GM12891 (cell line): ENCODE data around the gene SCARB1.
A peak's percentile ranks its signal among the peaks of the same experiment; 100 is the strongest.
"Not testable (repeated sequence)": the region's sequence is repeated elsewhere in the genome, so short reads cannot be mapped to it uniquely, and the experiment has no call there.

Experiments
- DNase-seq: peaks from one replicate; pipeline ENCODE4 v3.0.0; 2011; ENCODE audit warnings: low spot score; ENCODE audit not compliant: insufficient read length
- FAIRE-seq: peaks from 2 replicates; lab custom pipeline; 2011; peaks lifted over from hg19 to GRCh38; lab: Jason Lieb, UNC
- PAX5 ChIP-seq: IDR thresholded peaks from 2 replicates; pipeline ENCODE4 v1.6.1; 2011; ENCODE audit warnings: low read length, moderate library complexity, mild to moderate bottlenecking; ENCODE audit not compliant: insufficient read depth, severe bottlenecking
- POLR2A ChIP-seq: IDR thresholded peaks from 2 replicates; pipeline ENCODE4 v1.6.1; 2011; ENCODE audit warnings: low read depth, low read length, control low read depth
- POLR2AphosphoS5 ChIP-seq: IDR thresholded peaks from 2 replicates; pipeline ENCODE4 v1.6.1; 2011; ENCODE audit warnings: low read depth, low read length, control low read depth
- POU2F2 ChIP-seq: IDR thresholded peaks from 2 replicates; pipeline ENCODE4 v1.6.1; 2011; ENCODE audit warnings: low read depth, mild to moderate bottlenecking, control low read depth, low read length, moderate library complexity
- SPI1 ChIP-seq: IDR thresholded peaks from 2 replicates; pipeline ENCODE4 v1.6.1; 2011; ENCODE audit warnings: low read depth, low read length, control low read depth
- TAF1 ChIP-seq: IDR thresholded peaks from 2 replicates; pipeline ENCODE4 v1.6.1; 2011; ENCODE audit warnings: low read depth, low read length, control low read depth

SCARB1 gene

GRCh38 chr12:124883263-124884130 lies 19.8 kb upstream of the SCARB1 start:
- no peak for TF ChIP-seq TAF1
- no peak for TF ChIP-seq SPI1
- TF ChIP-seq POU2F2 = no peak
- no peak for TF ChIP-seq POLR2AphosphoS5
- no peak for TF ChIP-seq PAX5
- TF ChIP-seq POLR2A = no peak
- DNase-seq (no peak), FAIRE-seq (no peak)

GRCh38 chr12:124881123-124881522 lies 17.5 kb upstream of the SCARB1 start:
- no peak for DNase-seq
- TF ChIP-seq SPI1 = no peak
- no peak for TF ChIP-seq POU2F2
- TF ChIP-seq POLR2AphosphoS5 = no peak
- TF ChIP-seq PAX5 = no peak
- no peak for TF ChIP-seq POLR2A
- TF ChIP-seq TAF1 = no peak
- no peak for FAIRE-seq

GRCh38 chr12:124880335-124880734 lies 16.7 kb upstream of the SCARB1 start:
- not testable (repeated sequence) for DNase-seq, FAIRE-seq

- TF ChIP-seq POLR2A (no peak), PAX5 (no peak), POLR2AphosphoS5 (no peak), SPI1 (no peak), TAF1 (no peak), POU2F2 (no peak)
- DNase-seq (no peak), FAIRE-seq (no peak)
These were observed 15.3 kb upstream of the SCARB1 start for GRCh38 chr12:124878795-124879516.

GRCh38 chr12:124877423-124877822 lies 13.8 kb upstream of the SCARB1 start:
- no peak for FAIRE-seq
- TF ChIP-seq POU2F2 = no peak
- TF ChIP-seq POLR2AphosphoS5 = no peak
- TF ChIP-seq SPI1 = no peak
- TF ChIP-seq POLR2A = no peak
- TF ChIP-seq TAF1 = no peak
- TF ChIP-seq PAX5 = no peak
- no peak for DNase-seq

- DNase-seq = no peak
- no peak for TF ChIP-seq PAX5
- TF ChIP-seq SPI1 = no peak
- no peak for TF ChIP-seq POU2F2
- TF ChIP-seq POLR2AphosphoS5 = no peak
- TF ChIP-seq POLR2A = no peak
- TF ChIP-seq TAF1 = no peak
- peak; percentile 77 for FAIRE-seq
These were observed 12.5 kb upstream of the SCARB1 start for GRCh38 chr12:124876171-124876570.

- no peak for DNase-seq
- TF ChIP-seq POLR2A = no peak
- TF ChIP-seq PAX5 = no peak
- no peak for TF ChIP-seq POU2F2
- no peak for TF ChIP-seq POLR2AphosphoS5
- TF ChIP-seq TAF1 = no peak
- no peak for TF ChIP-seq SPI1
- no peak for FAIRE-seq
These were observed 12.1 kb upstream of the SCARB1 start for GRCh38 chr12:124875803-124876132.

- TF ChIP-seq TAF1 (no peak), POLR2A (no peak), POU2F2 (no peak), POLR2AphosphoS5 (no peak), SPI1 (no peak), PAX5 (no peak)
- no peak for DNase-seq
- no peak for FAIRE-seq
These were observed 11.5 kb upstream of the SCARB1 start for GRCh38 chr12:124874988-124875802.

GRCh38 chr12:124874188-124874587 lies 10.5 kb upstream of the SCARB1 start:
- no peak for TF ChIP-seq PAX5
- TF ChIP-seq POLR2AphosphoS5 = no peak
- no peak for TF ChIP-seq TAF1
- TF ChIP-seq SPI1 = no peak
- no peak for TF ChIP-seq POU2F2
- no peak for TF ChIP-seq POLR2A
- DNase-seq (no peak), FAIRE-seq (no peak)

GRCh38 chr12:124872068-124872719 lies 8.5 kb upstream of the SCARB1 start:
- TF ChIP-seq POLR2AphosphoS5 (no peak), TAF1 (no peak), POLR2A (no peak), SPI1 (no peak), POU2F2 (no peak), PAX5 (no peak)

More at GRCh38 chr12:124872068-124872719, 8.5 kb upstream of the SCARB1 start:
- FAIRE-seq = no peak
- DNase-seq = no peak
